ENCODE results near the gene PTBP3. TPM values are rescaled to one million over a fixed set of nuclear protein-coding genes. Genes with fewer than 3 reads are reported as not detected.

PTBP3 gene
- total RNA-seq, 1 experiment from 2014 or later, result 141 TPM

- Histone ChIP-seq H3K27ac (peak overlapping the region; percentile 95), H3K4me1 (replicated peaks; ENCODE audit: insufficient read depth) (peaks cover 21% of the 10 kb centered on the region), H2AFZ (no peak overlapping the region), H3K4me3 (peak overlapping the region; percentile 28), H3K4me2 (peak overlapping the region; percentile 51), H3F3A (ENCODE audit: insufficient read depth, low read depth) (peaks cover 32% of the 10 kb centered on the region), H4K20me1 (ENCODE audit: insufficient read depth) (no peaks in the 10 kb centered on the region), H3K36me3 (ENCODE audit: low read depth) (peaks cover 29% of the 10 kb centered on the region), H3K79me2 (ENCODE audit: low read depth) (peaks cover 21% of the 10 kb centered on the region), H3K27me3 (ENCODE audit: insufficient read depth, low read depth) (no peaks in the 10 kb centered on the region), H3K9me3 (ENCODE audit: insufficient read depth, low read depth) (no peaks in the 10 kb centered on the region), H3K9me2 (ENCODE audit: insufficient read depth) (0 out of 2 replicates have a peak, but pooled peaks cover 2% of the 10 kb centered on the region)
- no TSS peak for BruUV-seq (replicated peaks)
- TF ChIP-seq CTCF (conservative IDR thresholded peaks at IDR 0.05), result no peak
- no peak for TF ChIP-seq EZH2 (IDR thresholded peaks at IDR 0.05; ENCODE audit: low read depth)
- CTCF ChIA-PET, result interaction anchor here (0.6 kb wide), 1 partner anchor 9 kb away, joined by 3 read pairs; no protein-coding TSS in a partner anchor
- intact Hi-C loops (cut with micrococcal nuclease; ENCODE audit: unreplicated experiment), result no loop called here
- peak in 1 of 2 experiments; percentile 61 for DNase-seq
- POLR2A ChIA-PET (ENCODE audit: unreplicated experiment), result no interaction called here
These were observed 84.1 kb downstream of the PTBP3 start for GRCh38 chr9:112249277-112249676.

- H3K79me2 ChIP-seq (ENCODE audit: low read depth), result peaks cover 21% of the 10 kb centered on the region
- peaks cover 28% of the 10 kb centered on the region for H3F3A ChIP-seq (ENCODE audit: insufficient read depth, low read depth)
- peak overlapping the region; percentile 51 for H3K4me2 ChIP-seq
- H3K9me2 ChIP-seq (ENCODE audit: insufficient read depth), result no peaks in the 10 kb centered on the region
- H3K27me3 ChIP-seq (ENCODE audit: insufficient read depth, low read depth), result no peaks in the 10 kb centered on the region
- DNase-seq, result no peak
- H3K9me3 ChIP-seq (ENCODE audit: insufficient read depth, low read depth), result no peaks in the 10 kb centered on the region
- H3K36me3 ChIP-seq (ENCODE audit: low read depth), result peaks cover 29% of the 10 kb centered on the region
- intact Hi-C loops (cut with micrococcal nuclease; ENCODE audit: unreplicated experiment), result no loop called here
- no peaks in the 10 kb centered on the region for H4K20me1 ChIP-seq (ENCODE audit: insufficient read depth)
- POLR2A ChIA-PET (ENCODE audit: unreplicated experiment), result no interaction called here
- TF ChIP-seq CTCF (conservative IDR thresholded peaks at IDR 0.05) (no peak), EZH2 (IDR thresholded peaks at IDR 0.05; ENCODE audit: low read depth) (no peak)
- peak overlapping the region; percentile 28; the same call in 1 of the 2 replicates for H3K4me3 ChIP-seq
- no peak overlapping the region for H2AFZ ChIP-seq
- peak overlapping the region; percentile 95 for H3K27ac ChIP-seq
- BruUV-seq (replicated peaks), result no TSS peak
- CTCF ChIA-PET, result interaction anchor here (0.6 kb wide), 1 partner anchor 134 kb away, joined by 5 read pairs; no protein-coding TSS in a partner anchor
- H3K4me1 ChIP-seq (replicated peaks; ENCODE audit: insufficient read depth), result peaks cover 21% of the 10 kb centered on the region
These were observed 84.7 kb downstream of the PTBP3 start for GRCh38 chr9:112248722-112249121.

GRCh38 chr9:112247090-112247489 is 86.3 kb downstream of the PTBP3 start:
- Histone ChIP-seq H3K79me2 (ENCODE audit: low read depth) (peaks cover 21% of the 10 kb centered on the region), H3K4me1 (replicated peaks; ENCODE audit: insufficient read depth) (peaks cover 21% of the 10 kb centered on the region), H3K27ac (no peak overlapping the region), H3K4me3 (no peak overlapping the region), H3K36me3 (ENCODE audit: low read depth) (peaks cover 31% of the 10 kb centered on the region), H3F3A (ENCODE audit: insufficient read depth, low read depth) (peaks cover 24% of the 10 kb centered on the region), H3K9me2 (ENCODE audit: insufficient read depth) (no peaks in the 10 kb centered on the region), H3K4me2 (no peak overlapping the region), H3K9me3 (ENCODE audit: insufficient read depth, low read depth) (no peaks in the 10 kb centered on the region), H3K27me3 (ENCODE audit: insufficient read depth, low read depth) (no peaks in the 10 kb centered on the region), H2AFZ (no peak overlapping the region), H4K20me1 (ENCODE audit: insufficient read depth) (no peaks in the 10 kb centered on the region)
- no peak for DNase-seq
- no TSS peak for BruUV-seq (replicated peaks)
- ChIA-PET CTCF (no interaction called here), POLR2A (ENCODE audit: unreplicated experiment) (no interaction called here)
- TF ChIP-seq EZH2 (IDR thresholded peaks at IDR 0.05; ENCODE audit: low read depth), result no peak
- intact Hi-C loops (cut with micrococcal nuclease; ENCODE audit: unreplicated experiment), result no loop called here

- POLR2A ChIA-PET (ENCODE audit: unreplicated experiment), result no interaction called here
- H3K4me3 ChIP-seq, result no peak overlapping the region
- intact Hi-C loops (cut with micrococcal nuclease; ENCODE audit: unreplicated experiment), result no loop called here
- CTCF ChIA-PET, result no interaction called here
- no peak overlapping the region for H3K4me2 ChIP-seq
- no peaks in the 10 kb centered on the region for H3K9me2 ChIP-seq (ENCODE audit: insufficient read depth)
- no TSS peak for BruUV-seq (replicated peaks)
- no peaks in the 10 kb centered on the region for H3K27me3 ChIP-seq (ENCODE audit: insufficient read depth, low read depth)
- DNase-seq, result no peak
- peaks cover 17% of the 10 kb centered on the region for H3K4me1 ChIP-seq (replicated peaks; ENCODE audit: insufficient read depth)
- no peak for TF ChIP-seq CTCF (conservative IDR thresholded peaks at IDR 0.05)
- TF ChIP-seq EZH2 (IDR thresholded peaks at IDR 0.05; ENCODE audit: low read depth), result no peak
- peaks cover 18% of the 10 kb centered on the region for H3K79me2 ChIP-seq (ENCODE audit: low read depth)
- no peaks in the 10 kb centered on the region for H3K9me3 ChIP-seq (ENCODE audit: insufficient read depth, low read depth)
- no peak overlapping the region for H2AFZ ChIP-seq
- no peaks in the 10 kb centered on the region for H4K20me1 ChIP-seq (ENCODE audit: insufficient read depth)
- peaks cover 27% of the 10 kb centered on the region; the same call in 1 of the 2 replicates for H3K36me3 ChIP-seq (ENCODE audit: low read depth)
- peaks cover 24% of the 10 kb centered on the region for H3F3A ChIP-seq (ENCODE audit: insufficient read depth, low read depth)
- H3K27ac ChIP-seq, result no peak overlapping the region; the same call in 1 of the 2 replicates
These were observed 88.3 kb downstream of the PTBP3 start for GRCh38 chr9:112245126-112245525.
